ENCODE results near the gene PRKACA.

DNA sequence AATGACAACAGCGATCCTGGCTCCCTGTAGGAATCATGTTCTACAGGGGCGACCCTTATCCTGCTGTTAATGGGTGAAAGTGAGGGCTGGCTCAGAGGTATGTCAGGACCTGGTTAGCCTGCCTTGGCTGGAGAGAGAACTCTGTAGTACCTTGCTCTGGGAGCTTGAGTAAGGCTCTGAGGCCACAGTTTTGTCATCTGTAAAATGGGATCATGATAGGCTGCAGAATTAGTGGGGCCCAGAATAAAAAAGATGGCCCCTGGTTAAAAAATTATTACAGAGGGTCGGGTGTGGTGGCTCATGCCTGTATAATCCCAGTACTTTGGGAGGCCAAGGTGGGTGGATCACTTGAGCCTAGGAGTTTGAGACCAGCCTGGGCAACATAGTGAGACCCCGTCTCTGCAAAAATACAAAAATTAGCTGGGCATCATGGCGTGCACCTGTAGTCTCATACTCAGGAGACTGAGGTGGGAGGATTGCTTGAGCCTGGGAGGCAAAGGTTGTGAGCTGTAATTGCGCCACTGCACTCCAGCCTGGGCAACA is 16.5 kb downstream of the PRKACA start:
- TF ChIP-seq, protein P1, sequence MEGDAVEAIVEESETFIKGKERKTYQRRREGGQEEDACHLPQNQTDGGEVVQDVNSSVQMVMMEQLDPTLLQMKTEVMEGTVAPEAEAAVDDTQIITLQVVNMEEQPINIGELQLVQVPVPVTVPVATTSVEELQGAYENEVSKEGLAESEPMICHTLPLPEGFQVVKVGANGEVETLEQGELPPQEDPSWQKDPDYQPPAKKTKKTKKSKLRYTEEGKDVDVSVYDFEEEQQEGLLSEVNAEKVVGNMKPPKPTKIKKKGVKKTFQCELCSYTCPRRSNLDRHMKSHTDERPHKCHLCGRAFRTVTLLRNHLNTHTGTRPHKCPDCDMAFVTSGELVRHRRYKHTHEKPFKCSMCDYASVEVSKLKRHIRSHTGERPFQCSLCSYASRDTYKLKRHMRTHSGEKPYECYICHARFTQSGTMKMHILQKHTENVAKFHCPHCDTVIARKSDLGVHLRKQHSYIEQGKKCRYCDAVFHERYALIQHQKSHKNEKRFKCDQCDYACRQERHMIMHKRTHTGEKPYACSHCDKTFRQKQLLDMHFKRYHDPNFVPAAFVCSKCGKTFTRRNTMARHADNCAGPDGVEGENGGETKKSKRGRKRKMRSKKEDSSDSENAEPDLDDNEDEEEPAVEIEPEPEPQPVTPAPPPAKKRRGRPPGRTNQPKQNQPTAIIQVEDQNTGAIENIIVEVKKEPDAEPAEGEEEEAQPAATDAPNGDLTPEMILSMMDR (IDR thresholded peaks at IDR 0.05) = no peak
- TF ChIP-seq RAD21 (conservative IDR thresholded peaks at IDR 0.05 in 1 of 2, IDR thresholded peaks at IDR 0.05 in 1 of 2) = no peak
- no peak for TF ChIP-seq NPAS2 (CRISPR knock-in tag; IDR thresholded peaks at IDR 0.05; ENCODE audit: borderline replicate concordance)
- no peak for TF ChIP-seq RNF2 (IDR thresholded peaks at IDR 0.05; ENCODE audit: borderline replicate concordance, low read depth)
- TF ChIP-seq SREBF2 (IDR thresholded peaks at IDR 0.05) = no peak
- no peak for TF ChIP-seq POLR2A (IDR thresholded peaks at IDR 0.05; ENCODE audit: low read length)
- TF ChIP-seq JUNB (IDR thresholded peaks at IDR 0.05) = no peak
- TF ChIP-seq CEBPB (IDR thresholded peaks at IDR 0.05) = no peak
- no peak for TF ChIP-seq SMC3 (IDR thresholded peaks at IDR 0.05)

Data from A549 (cell line).